Tibial artery (tissue), 4 donors: ENCODE data around the gene SERPINH1.

Source experiments
- DNase-seq, 2 donors: peaks; one replicate each; pipeline ENCODE4 v3.0.0-alpha.2; 2019
- H3K27ac ChIP-seq, 2 donors: fragments of 200-600 bp; sonication (generic) in 1 of 2; 1 replicate in 1 of 2; 2 replicates in 1 of 2; pipeline ENCODE4 v1.5.1; 2018 to 2019; ENCODE audit warnings: mild to moderate bottlenecking in 1 of 2
- H3K27me3 ChIP-seq, 2 donors: fragments of 200-600 bp; sonication (generic) in 1 of 2; one replicate each; pipeline versions ENCODE4 v1.5.1 to v1.6.0; 2016 to 2019
- H3K36me3 ChIP-seq, 3 donors: fragments of 200-600 bp; sonication (generic) in 2 of 3; one replicate each; pipeline ENCODE4 v1.5.1; 2016 to 2019; ENCODE audit warnings: mild to moderate bottlenecking in 2 of 3
- H3K4me1 ChIP-seq, 4 donors: fragments of 200-600 bp; sonication (generic) in 2 of 4; 1 replicate in 3 of 4; 2 replicates in 1 of 4; pipeline ENCODE4 v1.5.1; 2016 to 2019
- H3K4me3 ChIP-seq, 2 donors: fragments of 200-600 bp; sonication (generic) in 1 of 2; 1 replicate in 1 of 2; 2 replicates in 1 of 2; pipeline ENCODE4 v1.5.1; 2018 to 2019; ENCODE audit warnings: mild to moderate bottlenecking in 2 of 2
- H3K9me3 ChIP-seq, 3 donors: fragments of 200-600 bp; sonication (generic) in 1 of 3; one replicate each; pipeline ENCODE4 v1.5.1; 2016 to 2019
- intact Hi-C: fragments of 100-400 bp; cut with DNase I; formaldehyde crosslinking; loops from one replicate; pipeline ENCODE4 v1.15.0; 2023; ENCODE audit warnings: low total_unique reads
- TF ChIP-seq, protein P1 (sequence below), 2 experiments: fragments of 200-600 bp in 1 of 2; fragments of 450-650 bp in 1 of 2; IDR thresholded peaks; one replicate each; pipeline ENCODE4 v1.5.1; 2017 to 2019; ENCODE audit warnings: antibody characterized with exemption in 2 of 2, mild to moderate bottlenecking in 1 of 2, moderate library complexity in 1 of 2

SERPINH1 gene

DNA sequence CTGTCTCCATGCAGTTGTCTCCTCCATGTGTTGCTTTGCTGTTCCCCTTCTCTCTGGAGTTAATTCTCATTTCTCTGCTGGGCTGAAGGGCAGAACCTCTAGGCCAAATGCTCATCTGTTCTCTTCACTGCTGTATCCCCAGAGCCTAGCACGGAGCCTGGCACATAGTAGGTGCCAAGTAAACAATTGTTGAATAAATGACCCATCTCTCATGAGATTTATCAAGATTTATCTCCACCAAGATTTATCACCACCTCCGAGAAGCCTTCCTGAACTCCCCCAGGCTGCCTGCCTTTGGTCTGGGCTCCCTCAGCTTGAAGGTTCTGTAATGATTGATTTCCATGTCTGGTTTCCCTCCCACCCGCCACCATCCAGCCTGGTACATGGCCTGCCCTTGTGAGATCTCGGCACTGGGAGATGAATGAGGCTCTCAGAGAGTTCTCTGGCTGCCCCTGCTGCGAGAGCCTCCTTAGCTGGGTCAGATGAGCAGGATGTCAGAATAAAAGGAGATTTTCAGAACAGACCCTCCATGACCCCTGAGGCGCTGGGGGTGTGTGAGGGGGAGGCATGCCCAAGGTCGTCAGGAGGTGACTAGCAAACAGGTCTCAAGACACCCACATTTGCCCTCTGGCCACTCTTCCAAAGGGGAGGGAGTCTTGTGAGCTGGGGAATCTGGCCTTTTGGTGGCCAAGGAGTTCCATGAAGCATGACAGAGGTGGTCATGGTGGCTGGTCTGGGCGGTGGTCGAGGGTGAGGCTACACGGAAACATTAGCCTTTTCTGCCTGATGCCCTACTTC is 33.9 kb upstream of the SERPINH1 start:
- H3K36me3 ChIP-seq: no peaks in the 10 kb centered on the region
- DNase-seq: no peak
- H3K9me3 ChIP-seq: no peaks in the 10 kb centered on the region
- intact Hi-C loops: loop anchor here (10.0 kb wide), 1 partner anchor 243 kb away; no protein-coding TSS in a partner anchor
- H3K27ac ChIP-seq: no peak overlapping the region
- peaks cover 0 to 32% (median 21%) of the 10 kb centered on the region in 4 donors for H3K4me1 ChIP-seq
- H3K4me3 ChIP-seq: no peak overlapping the region
- TF ChIP-seq, protein P1, sequence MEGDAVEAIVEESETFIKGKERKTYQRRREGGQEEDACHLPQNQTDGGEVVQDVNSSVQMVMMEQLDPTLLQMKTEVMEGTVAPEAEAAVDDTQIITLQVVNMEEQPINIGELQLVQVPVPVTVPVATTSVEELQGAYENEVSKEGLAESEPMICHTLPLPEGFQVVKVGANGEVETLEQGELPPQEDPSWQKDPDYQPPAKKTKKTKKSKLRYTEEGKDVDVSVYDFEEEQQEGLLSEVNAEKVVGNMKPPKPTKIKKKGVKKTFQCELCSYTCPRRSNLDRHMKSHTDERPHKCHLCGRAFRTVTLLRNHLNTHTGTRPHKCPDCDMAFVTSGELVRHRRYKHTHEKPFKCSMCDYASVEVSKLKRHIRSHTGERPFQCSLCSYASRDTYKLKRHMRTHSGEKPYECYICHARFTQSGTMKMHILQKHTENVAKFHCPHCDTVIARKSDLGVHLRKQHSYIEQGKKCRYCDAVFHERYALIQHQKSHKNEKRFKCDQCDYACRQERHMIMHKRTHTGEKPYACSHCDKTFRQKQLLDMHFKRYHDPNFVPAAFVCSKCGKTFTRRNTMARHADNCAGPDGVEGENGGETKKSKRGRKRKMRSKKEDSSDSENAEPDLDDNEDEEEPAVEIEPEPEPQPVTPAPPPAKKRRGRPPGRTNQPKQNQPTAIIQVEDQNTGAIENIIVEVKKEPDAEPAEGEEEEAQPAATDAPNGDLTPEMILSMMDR (IDR thresholded peaks at IDR 0.05): no peak
- no peaks in the 10 kb centered on the region for H3K27me3 ChIP-seq

DNA sequence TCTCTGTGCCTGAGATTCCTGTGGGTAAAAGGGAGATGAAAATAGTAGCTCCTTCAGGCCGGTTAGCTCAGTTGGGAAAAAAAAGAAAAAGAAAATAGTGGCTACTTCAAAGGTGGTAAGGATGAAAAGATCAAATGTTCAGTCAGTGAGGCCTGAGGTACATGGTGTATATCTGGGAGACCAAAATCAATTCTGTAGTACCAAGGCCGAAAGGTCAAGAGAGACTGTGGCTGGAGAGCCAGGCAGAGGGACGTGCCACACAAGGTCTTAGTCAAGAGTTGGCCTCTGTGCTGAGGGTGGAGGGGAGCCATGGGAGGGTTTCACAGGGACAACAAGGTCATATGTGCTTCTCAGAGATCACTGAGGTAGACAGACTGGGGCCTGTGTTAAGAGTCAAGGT is 31.5 kb upstream of the SERPINH1 start:
- H3K4me3 ChIP-seq: no peak overlapping the region
- no peaks in the 10 kb centered on the region for H3K27me3 ChIP-seq
- TF ChIP-seq, protein P1 (IDR thresholded peaks at IDR 0.05): no peak
- no peak overlapping the region for H3K27ac ChIP-seq
- H3K9me3 ChIP-seq: no peaks in the 10 kb centered on the region
- intact Hi-C loops: loop anchor here (2.0 kb wide), 2 partner anchors 84 to 142 kb away; no protein-coding TSS in a partner anchor
- H3K4me1 ChIP-seq: peaks cover 0 to 10% (median 6%) of the 10 kb centered on the region in 4 donors
- no peaks in the 10 kb centered on the region for H3K36me3 ChIP-seq
- no peak for DNase-seq

DNA sequence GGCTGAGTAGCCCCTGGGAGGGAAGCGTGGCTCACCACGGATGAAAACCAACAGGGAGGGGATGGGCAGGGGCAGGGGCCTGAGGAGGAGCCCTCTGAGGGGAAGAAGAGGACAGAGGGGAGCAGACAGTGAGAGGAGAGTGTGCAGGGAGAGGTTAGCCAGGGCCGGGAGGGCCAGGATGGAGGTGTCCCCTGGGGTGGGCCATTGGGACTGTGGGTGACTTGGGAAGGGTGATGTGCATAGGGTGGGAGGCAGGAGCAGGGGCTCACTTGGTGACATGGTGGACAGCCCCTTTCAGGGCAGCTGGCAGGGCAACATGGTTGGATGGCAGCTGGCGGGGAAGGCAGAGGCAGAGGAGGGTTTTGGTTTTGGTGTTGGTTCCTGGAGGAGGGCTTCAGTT is 30.7 kb upstream of the SERPINH1 start:
- no peaks in the 10 kb centered on the region for H3K9me3 ChIP-seq
- H3K36me3 ChIP-seq: no peaks in the 10 kb centered on the region
- no peaks in the 10 kb centered on the region for H3K27me3 ChIP-seq
- no peak overlapping the region for H3K4me3 ChIP-seq
- TF ChIP-seq, protein P1 (IDR thresholded peaks at IDR 0.05): no peak
- intact Hi-C loops: loop anchor here (2.0 kb wide), 2 partner anchors 85 to 143 kb away; no protein-coding TSS in a partner anchor
- no peak overlapping the region for H3K27ac ChIP-seq
- DNase-seq: no peak
- H3K4me1 ChIP-seq: peaks cover 0 to 6% (median 1%) of the 10 kb centered on the region in 4 donors

DNA sequence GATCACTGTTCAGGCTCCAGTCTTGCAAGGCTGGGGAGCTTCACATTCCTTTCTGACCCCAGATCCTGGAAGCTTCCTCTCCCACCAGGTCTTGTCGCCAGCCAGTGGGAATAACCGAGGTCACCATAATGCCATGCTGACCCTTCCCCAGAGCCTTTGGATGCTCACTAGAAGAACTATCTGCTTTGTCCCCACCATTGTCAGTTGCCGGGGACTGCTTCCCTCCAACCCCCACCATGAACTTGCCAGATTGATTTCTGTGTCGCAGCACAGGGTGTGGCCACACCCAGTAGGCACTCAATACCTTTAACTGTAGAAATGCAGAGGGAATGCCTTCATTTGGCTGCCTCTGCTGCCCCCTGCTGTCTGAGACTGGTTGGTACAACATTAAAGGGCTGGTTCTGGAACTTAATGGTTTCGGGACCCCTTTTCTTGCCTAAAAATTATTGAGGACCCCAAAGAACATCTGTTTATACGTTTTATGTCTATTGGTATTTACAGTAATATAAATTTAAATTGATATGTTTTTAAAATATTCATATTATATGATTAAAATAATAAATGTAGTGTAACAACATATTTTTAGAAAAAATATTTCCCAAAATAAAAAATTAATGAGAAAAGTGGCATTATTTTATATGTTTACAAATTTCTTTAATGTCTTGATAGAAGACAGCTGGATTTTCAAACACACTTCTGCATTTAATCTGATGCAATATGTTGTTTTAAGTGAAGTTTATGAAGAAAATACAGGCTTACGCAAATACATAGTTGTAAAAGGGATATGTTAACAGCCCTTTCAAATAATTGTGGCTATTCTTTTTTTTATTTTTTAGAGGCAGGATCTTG is 29.6 kb upstream of the SERPINH1 start:
- TF ChIP-seq, protein P1 (IDR thresholded peaks at IDR 0.05): peak; percentile 85 to 90
- Histone ChIP-seq H3K4me1 (peaks cover 0 to 3% (median 0%) of the 10 kb centered on the region in 4 donors), H3K4me3 (no peak overlapping the region), H3K36me3 (no peaks in the 10 kb centered on the region), H3K9me3 (no peaks in the 10 kb centered on the region), H3K27ac (no peak overlapping the region), H3K27me3 (no peaks in the 10 kb centered on the region)
- DNase-seq: peak; percentile 63 to 77
- intact Hi-C loops: no loop called here

DNA sequence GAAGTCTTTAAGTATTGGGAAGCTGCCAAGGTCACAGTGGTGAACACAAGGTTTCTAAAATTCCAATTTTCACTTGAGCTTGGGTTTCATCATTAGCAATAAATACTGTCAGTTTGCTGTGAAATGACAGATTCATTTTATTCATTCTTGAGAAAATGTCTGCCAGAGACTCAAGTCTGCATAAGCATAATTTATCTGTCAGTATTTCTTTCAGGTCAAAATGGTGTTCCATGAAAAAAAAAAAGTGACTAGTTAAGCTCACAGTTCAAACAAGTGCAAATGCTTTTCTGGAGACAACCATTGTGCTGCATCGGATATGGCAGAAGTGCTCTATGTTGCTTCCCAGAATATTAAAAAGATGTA is 28.2 kb upstream of the SERPINH1 start:
- Histone ChIP-seq H3K9me3 (no peaks in the 10 kb centered on the region), H3K36me3 (no peaks in the 10 kb centered on the region), H3K4me1 (peaks cover 0 to 3% (median 0%) of the 10 kb centered on the region in 4 donors), H3K27me3 (no peaks in the 10 kb centered on the region), H3K27ac (no peak overlapping the region), H3K4me3 (no peak overlapping the region)
- DNase-seq: no peak
- TF ChIP-seq, protein P1 (IDR thresholded peaks at IDR 0.05): no peak
- intact Hi-C loops: no loop called here
